Muscle layer of colon (tissue), 2 donors: ENCODE data around the gene MTCL3.
A peak's percentile ranks its signal among the peaks of the same experiment; 100 is the strongest.

Source experiments
- H3K27ac ChIP-seq: one replicate; pipeline ENCODE4 v1.7.0; 2013; ENCODE audit warnings: low read depth, mild to moderate bottlenecking, low read length, moderate library complexity
- H3K27me3 ChIP-seq, 2 donors: one replicate each; pipeline ENCODE4 v1.7.0; 2013; ENCODE audit warnings: low read length in 2 of 2, mild to moderate bottlenecking in 2 of 2; ENCODE audit not compliant: insufficient read depth in 2 of 2, control insufficient read depth in 1 of 2
- H3K36me3 ChIP-seq: one replicate; pipeline ENCODE4 v1.7.0; 2013; ENCODE audit warnings: mild to moderate bottlenecking, low read length; ENCODE audit not compliant: insufficient read depth
- H3K4me1 ChIP-seq: one replicate; pipeline ENCODE4 v1.7.0; 2013; ENCODE audit warnings: mild to moderate bottlenecking, low read length; ENCODE audit not compliant: insufficient read depth
- H3K4me3 ChIP-seq, 2 donors: one replicate each; pipeline ENCODE4 v1.7.0; 2013; ENCODE audit warnings: low read length in 2 of 2, low read depth in 1 of 2, mild to moderate bottlenecking in 1 of 2, moderate library complexity in 1 of 2
- H3K9ac ChIP-seq: one replicate; pipeline ENCODE4 v1.7.0; 2013; ENCODE audit warnings: low read length
- H3K9me3 ChIP-seq: one replicate; pipeline ENCODE4 v1.7.0; 2013; ENCODE audit warnings: mild to moderate bottlenecking, low read length
- donor health status: abdominal sarcoma.
- donor health status: Adenocarcinoma of cecum.

The MTCL3 gene

DNA sequence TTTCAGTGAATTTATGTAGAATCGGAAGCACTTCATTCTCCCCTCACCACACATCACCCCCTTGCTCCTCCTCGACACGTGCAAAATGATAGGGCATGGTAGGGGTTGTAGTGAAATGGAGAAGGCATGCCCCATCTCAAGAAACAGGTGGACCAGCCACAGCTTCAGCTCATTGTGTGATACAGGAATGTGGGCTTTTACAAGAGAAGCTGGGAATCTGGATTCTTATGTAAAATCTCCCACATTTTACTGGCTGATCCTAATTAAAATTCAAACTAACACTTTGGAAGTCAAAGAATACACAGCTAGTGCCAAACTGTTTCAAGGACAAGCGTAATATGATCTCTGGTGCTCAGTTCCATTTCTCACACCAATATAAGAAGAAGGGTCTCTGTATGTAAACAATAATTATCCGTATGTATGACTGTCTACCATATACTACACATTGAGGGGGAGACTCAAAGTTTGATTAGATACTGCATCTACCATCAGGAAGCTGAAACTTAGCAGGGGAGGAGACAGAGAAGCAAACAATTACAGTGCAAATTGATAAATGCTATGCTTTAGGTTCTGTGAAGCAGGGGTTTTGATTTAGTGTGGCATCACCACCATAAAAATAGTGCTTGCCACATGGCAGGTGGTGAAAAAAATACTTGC lies 35.6 kb downstream of the MTCL3 start:
- Histone ChIP-seq H3K9me3 (no peaks in the 10 kb centered on the region), H3K27ac (no peak overlapping the region), H3K9ac (no peak overlapping the region), H3K4me1 (peaks cover 10% of the 10 kb centered on the region), H3K27me3 (no peaks in the 10 kb centered on the region), H3K4me3 (no peak overlapping the region), H3K36me3 (no peaks in the 10 kb centered on the region)

DNA sequence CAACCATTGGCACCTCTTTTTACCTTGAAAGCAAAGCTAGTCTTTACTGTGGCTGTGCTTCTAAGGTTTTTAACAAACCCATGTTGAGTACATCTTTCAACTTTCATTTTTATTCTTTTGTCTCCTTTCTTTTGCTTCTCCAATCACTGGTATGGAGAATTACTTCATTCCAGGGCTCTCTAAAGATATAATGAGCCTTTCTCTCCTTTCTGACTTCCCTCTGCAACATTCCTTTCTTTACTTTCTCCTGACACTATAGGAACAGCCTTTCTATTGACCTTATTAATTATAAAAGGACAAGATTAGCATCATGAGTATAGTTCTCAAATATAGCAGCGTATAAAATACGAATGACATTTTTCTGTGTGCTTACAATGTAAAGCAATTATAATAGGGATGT lies 36.8 kb downstream of the MTCL3 start:
- Histone ChIP-seq H3K4me3 (no peak overlapping the region), H3K9ac (no peak overlapping the region), H3K27me3 (no peaks in the 10 kb centered on the region), H3K4me1 (peaks cover 10% of the 10 kb centered on the region), H3K9me3 (no peaks in the 10 kb centered on the region), H3K36me3 (no peaks in the 10 kb centered on the region), H3K27ac (no peak overlapping the region)

DNA sequence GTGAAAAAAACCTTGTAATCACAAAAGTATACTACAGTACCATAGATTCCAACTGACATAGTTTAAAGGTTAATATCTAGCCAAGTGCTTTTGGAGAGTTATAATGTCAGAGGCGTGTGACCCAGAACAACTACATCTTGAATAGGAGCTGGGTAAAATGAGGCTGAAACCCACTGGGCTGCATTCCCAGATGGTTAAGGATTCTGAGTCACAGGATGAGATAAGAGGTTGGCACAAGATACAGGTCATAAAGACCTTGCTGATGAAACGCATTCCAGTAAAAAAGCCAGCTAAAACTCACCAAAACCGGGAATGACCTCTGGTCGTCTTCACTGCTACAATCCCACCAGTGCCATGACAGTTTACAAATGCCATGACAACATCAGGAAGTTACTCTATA lies 37.5 kb downstream of the MTCL3 start:
- H3K27me3 ChIP-seq, result no peaks in the 10 kb centered on the region
- H3K9ac ChIP-seq, result no peak overlapping the region
- H3K36me3 ChIP-seq, result no peaks in the 10 kb centered on the region
- H3K9me3 ChIP-seq, result no peaks in the 10 kb centered on the region
- no peak overlapping the region for H3K4me3 ChIP-seq
- H3K27ac ChIP-seq, result no peak overlapping the region
- H3K4me1 ChIP-seq, result peaks cover 10% of the 10 kb centered on the region

DNA sequence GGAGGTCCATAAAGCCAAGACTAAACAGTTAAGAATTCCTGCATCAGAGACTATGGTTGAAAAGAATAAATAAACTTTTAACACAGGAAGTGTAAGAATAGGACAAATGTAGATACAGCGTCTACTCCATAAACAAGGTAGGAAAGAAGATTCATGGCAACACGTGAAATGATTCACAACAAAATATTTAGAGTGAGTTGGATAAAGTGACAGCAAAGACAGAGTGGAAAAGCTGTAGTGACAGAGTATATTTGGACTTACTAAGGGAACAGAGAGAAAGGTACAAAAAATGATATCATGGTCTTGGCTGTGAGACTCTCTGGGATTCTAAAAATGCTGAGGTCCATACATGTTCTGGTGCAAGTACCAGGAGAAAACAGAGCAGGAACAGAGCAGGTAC lies 38.0 kb downstream of the MTCL3 start:
- H3K4me1 ChIP-seq, result peaks cover 10% of the 10 kb centered on the region
- H3K36me3 ChIP-seq, result no peaks in the 10 kb centered on the region
- no peak overlapping the region for H3K4me3 ChIP-seq
- H3K27me3 ChIP-seq, result no peaks in the 10 kb centered on the region
- H3K27ac ChIP-seq, result no peak overlapping the region
- no peaks in the 10 kb centered on the region for H3K9me3 ChIP-seq
- no peak overlapping the region for H3K9ac ChIP-seq

DNA sequence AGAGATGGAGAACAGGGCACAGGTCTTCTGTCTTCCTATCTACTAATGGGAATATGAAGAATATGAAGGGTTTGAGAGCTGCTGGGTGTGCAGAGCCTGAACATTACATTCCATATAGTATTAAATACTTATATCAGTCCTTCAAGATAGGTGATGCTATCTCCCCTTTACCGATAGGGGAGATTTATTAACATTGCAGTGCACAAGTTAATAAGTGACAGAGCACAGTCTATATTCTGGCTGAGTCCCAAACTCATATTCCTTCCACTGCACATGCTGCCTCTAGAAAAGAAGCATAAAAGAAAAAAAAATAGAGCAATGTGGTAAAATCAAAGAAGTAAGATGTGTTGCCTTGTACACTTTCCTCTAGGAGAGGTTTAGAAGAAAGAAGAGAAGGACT lies 41.5 kb downstream of the MTCL3 start:
- Histone ChIP-seq H3K9ac (no peak overlapping the region), H3K27me3 (no peaks in the 10 kb centered on the region), H3K36me3 (no peaks in the 10 kb centered on the region), H3K4me1 (no peaks in the 10 kb centered on the region), H3K4me3 (no peak overlapping the region), H3K27ac (no peak overlapping the region), H3K9me3 (no peaks in the 10 kb centered on the region)

DNA sequence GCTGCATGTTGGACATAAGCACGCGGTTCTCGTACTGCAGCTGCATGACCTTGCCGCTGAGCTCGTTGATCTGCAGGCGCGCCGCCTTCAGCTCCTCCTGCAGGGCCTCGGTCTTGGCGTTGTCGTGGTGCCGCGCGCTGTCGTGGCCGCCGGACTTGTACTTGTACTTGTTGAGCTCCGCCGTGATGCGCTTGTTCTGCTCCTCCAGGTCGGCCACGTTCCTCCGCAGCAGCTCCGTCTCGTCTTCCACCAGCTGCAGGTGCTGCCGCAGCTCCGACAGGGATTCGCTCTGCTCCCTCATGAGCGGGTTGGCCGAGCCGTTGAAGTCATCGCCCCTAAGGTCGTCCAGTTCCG lies 43.3 kb downstream of the MTCL3 start:
- no peaks in the 10 kb centered on the region for H3K9me3 ChIP-seq
- no peaks in the 10 kb centered on the region for H3K27me3 ChIP-seq
- H3K9ac ChIP-seq, result no peak overlapping the region
- H3K4me3 ChIP-seq, result no peak overlapping the region
- H3K4me1 ChIP-seq, result no peaks in the 10 kb centered on the region
- no peak overlapping the region for H3K27ac ChIP-seq
- H3K36me3 ChIP-seq, result no peaks in the 10 kb centered on the region

DNA sequence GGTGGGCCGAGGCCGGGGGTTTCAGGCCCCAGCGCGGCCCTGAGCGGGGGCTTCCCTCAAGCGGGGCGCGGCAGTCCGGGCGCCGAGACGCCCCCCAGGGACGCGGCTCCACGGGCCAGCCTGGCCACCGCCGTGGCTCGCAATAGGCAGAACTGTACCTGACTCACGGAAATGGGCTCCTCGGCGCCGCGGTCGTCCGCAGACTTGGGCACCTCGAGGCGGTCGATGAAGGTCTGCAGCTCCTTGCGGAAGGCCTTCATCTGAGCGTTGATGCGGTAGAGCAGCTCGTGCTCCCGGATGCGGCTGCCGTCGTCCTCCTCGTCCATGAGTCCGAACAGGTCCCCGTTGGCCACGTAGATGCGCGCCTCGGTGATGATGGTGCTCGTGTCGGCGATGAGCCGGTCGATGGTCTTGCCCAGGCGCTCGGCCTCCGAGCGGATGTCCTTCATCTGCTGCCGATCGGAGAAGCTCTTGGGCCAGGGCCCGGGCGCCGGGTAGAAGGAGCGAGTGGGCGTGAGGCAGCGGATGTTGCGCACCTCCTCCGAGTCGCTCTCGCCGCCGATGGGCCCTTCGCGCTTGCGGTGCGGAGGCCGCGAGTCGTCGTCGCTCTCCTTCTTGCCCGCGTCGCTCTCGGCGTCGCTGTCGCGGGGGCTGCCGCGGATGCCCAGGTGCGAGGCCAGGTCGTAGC lies 43.9 kb downstream of the MTCL3 start:
- H3K4me3 ChIP-seq, result no peak overlapping the region
- no peaks in the 10 kb centered on the region for H3K9me3 ChIP-seq
- no peaks in the 10 kb centered on the region for H3K36me3 ChIP-seq
- no peaks in the 10 kb centered on the region for H3K4me1 ChIP-seq
- H3K27ac ChIP-seq, result no peak overlapping the region
- H3K9ac ChIP-seq, result no peak overlapping the region
- H3K27me3 ChIP-seq, result no peaks in the 10 kb centered on the region

DNA sequence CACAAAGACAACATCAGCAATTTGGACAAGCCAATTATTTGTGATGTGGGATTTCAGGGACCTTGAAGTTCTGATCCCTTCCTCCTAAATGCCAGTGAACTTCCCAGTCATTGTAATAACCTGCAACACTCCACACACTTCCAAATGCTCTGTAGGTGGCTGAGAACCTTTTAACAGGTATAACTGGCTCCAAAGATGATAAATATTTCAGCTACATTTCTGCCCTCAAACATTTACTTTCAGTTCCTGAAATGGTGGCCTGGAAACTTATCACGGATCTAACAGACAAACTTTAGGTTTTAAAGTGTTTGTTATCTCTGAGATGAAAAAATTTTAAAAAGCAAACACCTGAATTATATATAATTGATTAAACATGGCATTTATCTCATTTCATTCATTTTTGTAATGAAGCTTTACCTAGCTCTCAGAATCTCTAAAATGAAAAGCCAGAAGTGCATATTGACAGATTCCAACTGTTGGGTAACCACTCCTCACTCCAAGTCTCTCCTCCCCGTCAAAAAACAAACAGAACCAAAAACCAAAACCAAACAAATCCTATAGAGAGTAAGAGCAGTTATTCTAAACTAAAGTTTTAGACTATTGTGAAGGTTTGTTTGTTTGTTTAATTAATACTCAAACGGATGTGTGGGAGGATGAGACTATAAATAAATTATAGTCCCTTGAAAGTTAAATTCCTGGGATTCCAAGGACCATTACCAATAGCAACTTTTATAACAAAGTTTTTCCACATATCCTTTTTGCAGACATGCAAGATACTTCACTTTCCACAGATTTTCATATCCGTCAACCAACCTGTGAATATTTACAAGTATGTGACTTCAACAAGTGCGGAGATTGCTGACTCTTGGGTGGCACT lies 47.5 kb downstream of the MTCL3 start:
- Histone ChIP-seq H3K4me3 (no peak overlapping the region), H3K4me1 (no peaks in the 10 kb centered on the region), H3K36me3 (no peaks in the 10 kb centered on the region)

DNA sequence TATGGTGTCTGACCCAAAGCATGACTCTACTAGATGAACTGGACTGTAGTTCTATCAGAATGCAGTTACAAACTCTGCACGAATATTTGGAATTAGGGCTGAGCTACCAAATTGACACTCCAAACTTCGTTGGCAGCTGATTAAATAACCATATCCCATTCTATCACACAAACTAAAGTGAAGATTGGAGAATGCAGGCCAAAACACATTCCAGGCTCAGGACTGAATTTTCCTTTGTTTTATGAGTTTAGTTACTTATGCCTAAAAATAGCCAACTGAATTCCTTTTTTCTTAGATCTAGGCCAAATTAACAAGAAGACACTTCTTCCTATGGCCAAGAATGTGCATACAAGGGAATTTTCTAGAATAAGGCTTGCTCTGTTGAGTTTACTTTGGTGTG lies 50.2 kb downstream of the MTCL3 start:
- Histone ChIP-seq H3K27ac (no peak overlapping the region), H3K9me3 (no peaks in the 10 kb centered on the region), H3K36me3 (no peaks in the 10 kb centered on the region), H3K9ac (no peak overlapping the region), H3K27me3 (no peaks in the 10 kb centered on the region), H3K4me3 (no peak overlapping the region), H3K4me1 (peaks cover 16% of the 10 kb centered on the region)

More for the DNA sequence above, 47.5 kb downstream of the MTCL3 start:
- Histone ChIP-seq H3K9ac (no peak overlapping the region), H3K9me3 (no peaks in the 10 kb centered on the region), H3K27me3 (no peaks in the 10 kb centered on the region), H3K27ac (no peak overlapping the region)

DNA sequence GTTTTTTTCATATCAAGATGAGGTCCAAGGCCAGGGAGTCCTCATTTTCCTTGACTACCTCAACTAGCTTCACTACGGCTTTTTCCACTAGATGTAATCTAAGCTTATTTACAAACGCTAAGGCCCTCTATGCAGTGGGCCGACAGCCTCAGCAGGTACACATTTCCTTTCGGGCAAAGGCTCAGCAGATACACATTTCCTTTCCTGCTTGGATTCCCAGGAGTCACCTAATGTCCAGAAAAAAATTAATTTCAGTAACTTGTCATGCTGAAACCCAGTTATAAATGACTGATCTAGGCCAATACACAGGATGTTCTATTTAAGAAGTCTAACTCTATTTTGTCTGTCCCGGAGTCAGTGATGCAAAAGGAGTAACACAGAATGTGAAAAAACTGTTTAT lies 52.7 kb downstream of the MTCL3 start:
- no peak overlapping the region for H3K27ac ChIP-seq
- no peaks in the 10 kb centered on the region for H3K9me3 ChIP-seq
- H3K9ac ChIP-seq, result no peak overlapping the region
- no peaks in the 10 kb centered on the region for H3K36me3 ChIP-seq
- peaks cover 19% of the 10 kb centered on the region for H3K4me1 ChIP-seq
- H3K27me3 ChIP-seq, result no peaks in the 10 kb centered on the region
- no peak overlapping the region for H3K4me3 ChIP-seq

DNA sequence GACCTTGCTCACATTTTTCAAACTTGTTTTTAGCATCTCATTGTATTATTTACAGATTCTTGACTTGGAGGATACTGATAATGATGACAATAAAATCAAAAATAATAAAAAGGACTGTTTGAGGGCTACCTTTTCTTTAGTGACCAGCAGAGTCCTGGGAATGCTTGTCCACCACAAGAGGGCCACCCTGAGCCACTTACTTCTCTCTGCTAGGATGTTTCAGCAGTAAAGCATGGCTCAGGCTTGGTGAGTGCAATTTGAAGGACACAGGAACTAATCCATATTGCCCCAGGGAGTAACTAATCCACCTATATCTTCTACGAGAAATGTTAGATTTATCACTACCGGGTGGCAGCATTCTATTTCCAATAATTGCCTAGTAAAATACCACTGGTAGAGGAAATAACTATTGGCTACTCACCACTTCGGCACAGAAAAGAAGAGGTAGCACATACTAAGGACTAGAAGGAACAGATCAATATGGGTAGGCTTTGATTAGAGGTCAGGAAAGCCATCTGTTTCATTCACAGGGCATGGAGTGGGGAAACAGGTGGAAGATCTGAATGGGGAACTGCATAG lies 54.2 kb downstream of the MTCL3 start:
- Histone ChIP-seq H3K9ac (no peak overlapping the region), H3K27me3 (no peaks in the 10 kb centered on the region), H3K4me1 (peaks cover 20% of the 10 kb centered on the region), H3K27ac (peak overlapping the region; percentile 20), H3K4me3 (no peak overlapping the region), H3K9me3 (no peaks in the 10 kb centered on the region), H3K36me3 (no peaks in the 10 kb centered on the region)
